Lung (tissue), 12 donors: ENCODE data around the gene CCDC175. TPM values are rescaled to one million over a fixed set of nuclear protein-coding genes. Genes with fewer than 3 reads are reported as not detected.

Source experiments
- ATAC-seq: fragments of 200-7000 bp; cut with Tn5 transposase; one replicate; pipeline ENCODE4 v1.9.1; 2020; ENCODE audit warnings: moderate number of reproducible peaks; ENCODE audit not compliant: insufficient read depth, low FRiP score
- DNase-seq, 3 donors: peaks; one replicate each; pipeline ENCODE4 v3.0.0-alpha.2; 2013 to 2017
- H3K27ac ChIP-seq, 2 donors: one replicate each; pipeline ENCODE4 v1.5.1; 2013; ENCODE audit warnings: mild to moderate bottlenecking in 2 of 2, moderate library complexity in 2 of 2, control low read depth in 1 of 2, inconsistent platforms in 1 of 2, low read depth in 1 of 2, low read length in 1 of 2
- H3K27me3 ChIP-seq, 3 donors: one replicate each; pipeline ENCODE4 v1.5.1; 2013; ENCODE audit warnings: low read length in 2 of 3; ENCODE audit not compliant: control insufficient read depth in 3 of 3, insufficient read depth in 3 of 3
- H3K36me3 ChIP-seq, 4 donors: one replicate each; pipeline ENCODE4 v1.5.1; 2013; ENCODE audit warnings: low read length in 4 of 4, mild to moderate bottlenecking in 1 of 4, moderate library complexity in 1 of 4; ENCODE audit not compliant: control insufficient read depth in 4 of 4, insufficient read depth in 4 of 4
- H3K4me1 ChIP-seq, 5 donors: one replicate each; pipeline ENCODE4 v1.5.1; 2013; ENCODE audit warnings: low read length in 5 of 5, mild to moderate bottlenecking in 2 of 5, moderate library complexity in 1 of 5; ENCODE audit not compliant: control insufficient read depth in 5 of 5, insufficient read depth in 5 of 5
- H3K4me3 ChIP-seq: one replicate; pipeline ENCODE4 v1.5.1; 2013; ENCODE audit warnings: mild to moderate bottlenecking, control low read depth, moderate library complexity
- H3K9ac ChIP-seq, 2 donors: one replicate each; pipeline ENCODE4 v1.5.1; 2013; ENCODE audit warnings: low read length in 2 of 2, control low read depth in 1 of 2; ENCODE audit not compliant: insufficient read depth in 1 of 2
- H3K9me3 ChIP-seq, 4 donors: one replicate each; pipeline ENCODE4 v1.5.1; 2013; ENCODE audit warnings: low read length in 3 of 4, mild to moderate bottlenecking in 1 of 4, moderate library complexity in 1 of 4; ENCODE audit not compliant: control insufficient read depth in 4 of 4, insufficient read depth in 3 of 4
- CTCF ChIP-seq: IDR thresholded peaks from 2 replicates; pipeline ENCODE4 v1.5.1; 2012; ENCODE audit warnings: mild to moderate bottlenecking; ENCODE audit errors: control extremely low read depth, extremely low read depth
- WGBS, 2 donors: extraction: QIAGEN DNeasy Blood & Tissue Kit; methylation state at CpG; one replicate each; pipeline ENCODE4 v1.1.7; 2013; 5-methylcytosine and 5-hydroxymethylcytosine counted together
- polyA plus RNA-seq, 2 donors: library from polyadenylated mRNA; stranded (reverse); fragments of 200-250 nt; gene quantifications; one replicate each; pipeline ENCODE4 v1.2.1, GENCODE V29; 2013
- total RNA-seq, 2 donors: library from RNA; depleted of rRNA in 1 of 2; stranded (reverse); fragments of >200 nt in 1 of 2; gene quantifications; one replicate each; pipeline ENCODE4 v1.2.1, GENCODE V29; 2014 to 2021
- donor health status: control.
- donor health status: control.
- donor health status: Bipolar disorder and iron deficiency.
- donor health status: healthy.
- donor health status: DM: yes; HTN: yes; CAD: no.

CCDC175 gene
- total and polyA plus RNA-seq, 4 donors = 0.06 to 0.94 (median 0.20) TPM

GRCh38 chr14:59482541-59483331, 93.9 kb downstream of the CCDC175 start:
- DNase-seq = peak in 2 of 3 donors; percentile 29 to 31
- Histone ChIP-seq H3K27ac (peak overlapping the region; percentile 80 to 95), H3K27me3 (no peaks in the 10 kb centered on the region), H3K9me3 (no peaks in the 10 kb centered on the region), H3K4me1 (peaks cover 7 to 39% (median 19%) of the 10 kb centered on the region in 5 donors), H3K36me3 (peaks cover 0 to 10% (median 9%) of the 10 kb centered on the region in 4 donors), H3K4me3 (no peak overlapping the region), H3K9ac (peak overlapping the region; percentile 6 to 83)
- TF ChIP-seq CTCF = no peak
- no peak for ATAC-seq
- WGBS, 2 donors = 55 to 64% methylated on average over 6 of the region's 6 CpGs

- H3K4me3 ChIP-seq = no peak overlapping the region
- peak overlapping the region; percentile 68 to 80 for H3K27ac ChIP-seq
- H3K9ac ChIP-seq = peak overlapping the region in 1 of 2 donors; percentile 14
- H3K36me3 ChIP-seq = peaks cover 0 to 9% (median 5%) of the 10 kb centered on the region in 4 donors
- DNase-seq (peak in 2 of 3 donors; percentile 51 to 57), ATAC-seq (no peak)
- no peaks in the 10 kb centered on the region for H3K9me3 ChIP-seq
- no peak for TF ChIP-seq CTCF
- H3K4me1 ChIP-seq = peaks cover 7 to 39% (median 19%) of the 10 kb centered on the region in 5 donors
- H3K27me3 ChIP-seq = no peaks in the 10 kb centered on the region
- 45 to 50% methylated on average over 2 of the region's 2 CpGs for whole genome bisulfite sequencing, 2 donors
These were observed 94.6 kb downstream of the CCDC175 start for GRCh38 chr14:59481871-59482540.

GRCh38 chr14:59481407-59481806, 95.2 kb downstream of the CCDC175 start:
- no peaks in the 10 kb centered on the region for H3K9me3 ChIP-seq
- H3K4me3 ChIP-seq = no peak overlapping the region
- DNase-seq (no peak), ATAC-seq (no peak)
- 98% methylated on average over 2 of the region's 2 CpGs for WGBS, 2 donors
- no peak for TF ChIP-seq CTCF
- peaks cover 7 to 39% (median 19%) of the 10 kb centered on the region in 5 donors for H3K4me1 ChIP-seq
- H3K36me3 ChIP-seq = peaks cover 0 to 9% (median 5%) of the 10 kb centered on the region in 4 donors
- H3K27ac ChIP-seq = peak overlapping the region in 1 of 2 donors; percentile 68
- no peaks in the 10 kb centered on the region for H3K27me3 ChIP-seq
- H3K9ac ChIP-seq = no peak overlapping the region
